HG02759 (cell line): ENCODE measurements around the gene GPR84.
A peak's percentile ranks its signal among the peaks of the same experiment; 100 is the strongest.
"Not testable (repeated sequence)": the region's sequence is repeated elsewhere in the genome, so short reads cannot be mapped to it uniquely, and the experiment has no call there.

Experiments used
- ATAC-seq: cut with Tn5 transposase; IDR thresholded peaks from one replicate; pipeline ENCODE4 v1.9.1; 2021; ENCODE audit warnings: mild to moderate bottlenecking, moderate library complexity; ENCODE audit not compliant: unreplicated experiment

GPR84 gene

GRCh38 chr12:54328595-54329337, 35.5 kb downstream of the GPR84 start:
- no peak for ATAC-seq

- ATAC-seq = not testable (repeated sequence)
These were observed 38.7 kb downstream of the GPR84 start for GRCh38 chr12:54325442-54326109.

GRCh38 chr12:54324617-54325441, 39.5 kb downstream of the GPR84 start, which contains the start of gene COPZ1:
COPZ1 (plus strand) TSS chr12:54325131; CDS start chr12:54325164, 33 bp downstream.
- peak; percentile 99 for ATAC-seq

- no peak for ATAC-seq
These were observed 42.9 kb downstream of the GPR84 start for GRCh38 chr12:54321363-54321762.
